Breast epithelium (tissue), 3 donors: Measurements from ENCODE around the gene EFNA1.

Source experiments
- CTCF ChIP-seq, 3 donors: fragments of 450-650 bp; IDR thresholded peaks; one replicate each; pipeline ENCODE4 v1.5.1; 2016 to 2017; ENCODE audit warnings: antibody characterized with exemption in 3 of 3, mild to moderate bottlenecking in 3 of 3, moderate library complexity in 3 of 3
- POLR2A ChIP-seq: fragments of 450-650 bp; IDR thresholded peaks from one replicate; pipeline ENCODE4 v1.6.1; 2016; ENCODE audit warnings: antibody characterized with exemption, mild to moderate bottlenecking, moderate library complexity

GRCh38 chr1:155134880-155135414, 7.3 kb downstream of the EFNA1 start:
- TF ChIP-seq POLR2A = no peak
- TF ChIP-seq CTCF (IDR thresholded peaks at IDR 0.05) = no peak
